ENCODE results near the gene MBNL2.

The MBNL2 gene

GRCh38 chr13:97403893-97404750 lies 182.0 kb downstream of the MBNL2 start:
- Histone ChIP-seq H4K20me1 (ENCODE audit: low read depth, low read length) (no peaks in the 10 kb centered on the region), H3K27me3 (ENCODE audit: low read length) (no peaks in the 10 kb centered on the region), H3K9me2 (replicated peaks; ENCODE audit: insufficient read depth, low read length) (no peaks in the 10 kb centered on the region), H3K36me3 (ENCODE audit: low read length) (no peaks in the 10 kb centered on the region), H3K9ac (ENCODE audit: low read length) (no peak overlapping the region), H3K4me3 (ENCODE audit: insufficient read depth, low read length, poor library complexity, severe bottlenecking) (no peak overlapping the region), H3K27ac (ENCODE audit: low read depth, low read length) (no peak overlapping the region), H3F3A (ENCODE audit: insufficient read depth) (no peaks in the 10 kb centered on the region), H3K4me2 (ENCODE audit: low read depth, low read length, poor library complexity, severe bottlenecking) (no peak overlapping the region), H3K79me2 (ENCODE audit: insufficient read depth, low read length) (no peaks in the 10 kb centered on the region), H3K9me3 (ENCODE audit: insufficient read depth, low read length) (no peaks in the 10 kb centered on the region), H2AFZ (ENCODE audit: low read depth, low read length, severe bottlenecking) (no peak overlapping the region)
- no peak for TF ChIP-seq EZH2phosphoT487 (conservative IDR thresholded peaks at IDR 0.05; ENCODE audit: low read length)
- no peak for TF ChIP-seq CTCF (IDR thresholded peaks at IDR 0.05; ENCODE audit: insufficient read depth, low read length, poor library complexity, severe bottlenecking)

GRCh38 chr13:97407540-97407939 lies 185.4 kb downstream of the MBNL2 start:
- H3K9me2 ChIP-seq (replicated peaks; ENCODE audit: insufficient read depth, low read length), result no peaks in the 10 kb centered on the region
- no peak overlapping the region for H3K27ac ChIP-seq (ENCODE audit: low read depth, low read length)
- H3F3A ChIP-seq (ENCODE audit: insufficient read depth), result no peaks in the 10 kb centered on the region
- H2AFZ ChIP-seq (ENCODE audit: low read depth, low read length, severe bottlenecking), result no peak overlapping the region
- TF ChIP-seq EZH2phosphoT487 (conservative IDR thresholded peaks at IDR 0.05; ENCODE audit: low read length), result no peak
- TF ChIP-seq CTCF (IDR thresholded peaks at IDR 0.05; ENCODE audit: insufficient read depth, low read length, poor library complexity, severe bottlenecking), result no peak
- H3K4me2 ChIP-seq (ENCODE audit: low read depth, low read length, poor library complexity, severe bottlenecking), result no peak overlapping the region
- H3K36me3 ChIP-seq (ENCODE audit: low read length), result no peaks in the 10 kb centered on the region
- H3K79me2 ChIP-seq (ENCODE audit: insufficient read depth, low read length), result no peaks in the 10 kb centered on the region
- no peaks in the 10 kb centered on the region for H3K27me3 ChIP-seq (ENCODE audit: low read length)
- no peak overlapping the region for H3K9ac ChIP-seq (ENCODE audit: low read length)
- H4K20me1 ChIP-seq (ENCODE audit: low read depth, low read length), result no peaks in the 10 kb centered on the region
- 0 out of 2 replicates have a peak, but pooled peaks cover 5% of the 10 kb centered on the region for H3K9me3 ChIP-seq (ENCODE audit: insufficient read depth, low read length)
- no peak overlapping the region for H3K4me3 ChIP-seq (ENCODE audit: insufficient read depth, low read length, poor library complexity, severe bottlenecking)

- H3K27ac ChIP-seq (ENCODE audit: low read depth, low read length), result no peak overlapping the region
- H3K9me3 ChIP-seq (ENCODE audit: insufficient read depth, low read length), result 0 out of 2 replicates have a peak, but pooled peaks cover 5% of the 10 kb centered on the region
- no peaks in the 10 kb centered on the region for H3K79me2 ChIP-seq (ENCODE audit: insufficient read depth, low read length)
These were observed 186.8 kb downstream of the MBNL2 start for GRCh38 chr13:97408938-97409337.

More at GRCh38 chr13:97408938-97409337, 186.8 kb downstream of the MBNL2 start:
- H3K9ac ChIP-seq (ENCODE audit: low read length), result no peak overlapping the region
- H3F3A ChIP-seq (ENCODE audit: insufficient read depth), result no peaks in the 10 kb centered on the region
- H3K36me3 ChIP-seq (ENCODE audit: low read length), result no peaks in the 10 kb centered on the region
- no peak overlapping the region for H3K4me2 ChIP-seq (ENCODE audit: low read depth, low read length, poor library complexity, severe bottlenecking)
- no peak overlapping the region for H2AFZ ChIP-seq (ENCODE audit: low read depth, low read length, severe bottlenecking)
- no peaks in the 10 kb centered on the region for H3K9me2 ChIP-seq (replicated peaks; ENCODE audit: insufficient read depth, low read length)
- H4K20me1 ChIP-seq (ENCODE audit: low read depth, low read length), result no peaks in the 10 kb centered on the region
- no peak overlapping the region for H3K4me3 ChIP-seq (ENCODE audit: insufficient read depth, low read length, poor library complexity, severe bottlenecking)
- H3K27me3 ChIP-seq (ENCODE audit: low read length), result no peaks in the 10 kb centered on the region
- TF ChIP-seq EZH2phosphoT487 (conservative IDR thresholded peaks at IDR 0.05; ENCODE audit: low read length), result no peak
- no peak for TF ChIP-seq CTCF (IDR thresholded peaks at IDR 0.05; ENCODE audit: insufficient read depth, low read length, poor library complexity, severe bottlenecking)
